AG04449 (cell line): ENCODE measurements around the gene DOCK1.

Experiments used
- CTCF ChIA-PET: fragments of 350-600 bp; formaldehyde crosslinking; extraction: SDS; loops from one replicate; lab custom pipeline; 2021; ENCODE audit warnings: antibody characterized with exemption; lab: Yijun Ruan, JAX
- POLR2A ChIA-PET: fragments of 400-600, 350-600 bp; formaldehyde crosslinking; extraction: SDS; loops from one replicate; lab custom pipeline; 2020; ENCODE audit warnings: antibody characterized with exemption, inconsistent platforms; lab: Yijun Ruan, JAX
- DNase-seq: peaks from one replicate; pipeline ENCODE4 v3.0.0-alpha.2; 2010; ENCODE audit warnings: low read depth, low spot score
- H3K4me3 ChIP-seq: 2 replicates; pipeline ENCODE4 v1.5.1; 2011; ENCODE audit warnings: low read depth, mild to moderate bottlenecking, control low read depth, low read length
- TF ChIP-seq, protein P1 (sequence below): IDR thresholded peaks from one replicate; pipeline ENCODE4 v1.5.1; 2011; ENCODE audit warnings: mild to moderate bottlenecking, moderate library complexity, low read length, control low read depth, inconsistent platforms; ENCODE audit not compliant: insufficient read depth; ENCODE audit errors: missing control alignments

The DOCK1 gene

DNA sequence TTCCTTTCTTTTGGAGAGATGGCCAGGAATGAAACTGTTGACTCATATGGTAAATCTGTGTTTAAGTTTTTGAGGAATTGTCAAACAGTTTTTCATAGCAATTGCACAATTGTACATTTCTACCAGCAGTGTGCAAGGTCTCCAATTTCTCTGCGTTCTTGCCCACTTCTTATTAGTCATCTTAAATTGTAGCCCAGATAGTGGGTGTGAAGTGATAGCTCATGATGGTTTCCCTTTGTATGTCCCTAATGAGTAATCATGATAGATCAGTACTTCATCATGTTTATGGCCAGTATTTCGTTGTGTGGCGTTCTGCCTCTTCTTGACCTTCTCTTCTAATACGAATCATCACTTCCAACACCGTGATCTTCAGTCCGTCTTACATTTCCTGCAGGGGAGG is 136.3 kb downstream of the DOCK1 start:
- ChIA-PET POLR2A (interaction anchor here (0.6 kb wide), 1 partner anchor 395 kb away, joined by 3 read pairs; no protein-coding TSS in a partner anchor), CTCF (no interaction called here)
- peak; percentile 75 for DNase-seq
- TF ChIP-seq, protein P1, sequence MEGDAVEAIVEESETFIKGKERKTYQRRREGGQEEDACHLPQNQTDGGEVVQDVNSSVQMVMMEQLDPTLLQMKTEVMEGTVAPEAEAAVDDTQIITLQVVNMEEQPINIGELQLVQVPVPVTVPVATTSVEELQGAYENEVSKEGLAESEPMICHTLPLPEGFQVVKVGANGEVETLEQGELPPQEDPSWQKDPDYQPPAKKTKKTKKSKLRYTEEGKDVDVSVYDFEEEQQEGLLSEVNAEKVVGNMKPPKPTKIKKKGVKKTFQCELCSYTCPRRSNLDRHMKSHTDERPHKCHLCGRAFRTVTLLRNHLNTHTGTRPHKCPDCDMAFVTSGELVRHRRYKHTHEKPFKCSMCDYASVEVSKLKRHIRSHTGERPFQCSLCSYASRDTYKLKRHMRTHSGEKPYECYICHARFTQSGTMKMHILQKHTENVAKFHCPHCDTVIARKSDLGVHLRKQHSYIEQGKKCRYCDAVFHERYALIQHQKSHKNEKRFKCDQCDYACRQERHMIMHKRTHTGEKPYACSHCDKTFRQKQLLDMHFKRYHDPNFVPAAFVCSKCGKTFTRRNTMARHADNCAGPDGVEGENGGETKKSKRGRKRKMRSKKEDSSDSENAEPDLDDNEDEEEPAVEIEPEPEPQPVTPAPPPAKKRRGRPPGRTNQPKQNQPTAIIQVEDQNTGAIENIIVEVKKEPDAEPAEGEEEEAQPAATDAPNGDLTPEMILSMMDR, result no peak
- no peak overlapping the region for H3K4me3 ChIP-seq

DNA sequence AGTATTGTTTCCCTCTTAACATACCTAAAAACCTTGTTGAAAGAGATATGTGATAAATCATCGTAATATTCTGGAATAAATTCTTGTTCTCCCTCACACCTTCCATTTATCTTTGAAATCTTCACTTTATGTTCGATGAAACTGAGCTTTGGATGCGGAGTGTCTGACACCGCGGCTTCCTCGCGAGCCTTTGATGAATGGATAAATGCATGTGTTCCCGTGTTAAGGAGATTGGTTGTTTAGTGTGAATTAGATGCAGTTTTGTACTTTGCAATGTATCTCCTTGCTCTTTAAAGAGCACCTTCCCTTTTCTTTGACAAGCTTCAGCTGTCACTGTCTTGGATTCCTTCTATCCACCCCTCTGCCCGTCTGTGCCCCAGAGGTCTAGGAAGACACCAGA is 138.1 kb downstream of the DOCK1 start:
- H3K4me3 ChIP-seq, result no peak overlapping the region
- DNase-seq, result no peak
- CTCF ChIA-PET, result no interaction called here
- TF ChIP-seq, protein P1, result no peak
- POLR2A ChIA-PET, result no interaction called here

DNA sequence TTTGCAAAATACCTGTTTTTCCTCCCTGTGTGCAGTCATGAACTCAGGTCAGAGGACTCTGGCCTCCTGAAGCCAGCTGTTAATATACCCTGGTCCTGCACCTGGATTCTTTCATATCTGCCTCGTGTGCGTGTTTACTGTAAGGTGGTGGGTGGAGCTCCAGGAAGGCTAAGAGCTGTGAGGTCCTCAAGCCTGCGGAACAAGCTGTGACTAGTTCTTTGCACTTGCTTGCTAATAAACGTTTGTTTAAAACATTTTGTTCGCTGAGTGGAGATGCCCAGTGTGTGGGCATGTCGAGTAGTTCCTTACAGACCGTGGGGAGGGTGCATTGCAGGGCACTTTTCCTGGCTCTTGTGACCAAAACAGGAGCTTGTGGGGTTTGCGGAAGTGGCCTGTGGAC is 139.0 kb downstream of the DOCK1 start:
- H3K4me3 ChIP-seq, result no peak overlapping the region
- TF ChIP-seq, protein P1, result no peak
- no peak for DNase-seq
- ChIA-PET POLR2A (no interaction called here), CTCF (no interaction called here)

DNA sequence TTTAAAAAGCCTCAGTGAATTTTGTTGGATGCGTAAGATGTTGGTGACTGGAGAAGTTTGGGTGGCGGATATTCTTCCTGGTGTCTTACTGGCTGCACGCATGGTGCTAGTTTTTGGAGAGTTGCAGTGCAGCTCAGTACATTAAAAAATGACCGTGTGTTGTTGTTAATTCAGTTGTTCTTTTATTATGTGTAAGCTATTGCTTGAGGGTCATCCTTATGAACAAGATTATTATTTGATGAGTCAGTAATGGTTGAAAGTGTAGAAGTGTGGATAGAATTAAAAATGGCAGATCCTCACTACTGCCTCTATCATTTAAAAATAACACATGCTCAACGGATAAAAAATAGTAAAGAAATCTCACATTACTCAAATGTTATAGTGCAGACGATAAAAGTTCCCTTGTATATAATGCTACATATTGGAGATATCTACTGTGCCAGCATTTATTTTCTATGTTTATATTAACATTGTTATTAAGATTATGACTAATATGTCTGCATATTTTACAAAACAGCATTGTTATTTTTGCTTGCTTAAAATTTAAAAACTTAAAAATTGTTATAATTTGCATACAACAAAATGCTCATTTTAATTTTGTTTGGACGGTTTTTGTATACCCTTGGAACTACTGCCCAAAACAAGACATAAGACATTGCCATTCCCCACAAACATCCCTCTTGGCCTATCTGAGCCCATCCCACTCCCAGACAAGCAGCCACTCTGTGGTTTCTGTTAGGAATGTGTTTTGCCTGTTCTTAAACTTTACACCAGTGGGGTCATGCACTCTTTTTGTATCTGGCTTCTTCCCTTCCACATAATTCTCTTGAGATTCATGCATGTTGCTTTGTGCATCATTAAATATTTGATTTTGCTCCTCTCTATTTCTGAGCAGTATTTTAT is 142.0 kb downstream of the DOCK1 start:
- ChIA-PET CTCF (no interaction called here), POLR2A (no interaction called here)
- no peak for DNase-seq
- no peak overlapping the region for H3K4me3 ChIP-seq
- TF ChIP-seq, protein P1, result no peak

DNA sequence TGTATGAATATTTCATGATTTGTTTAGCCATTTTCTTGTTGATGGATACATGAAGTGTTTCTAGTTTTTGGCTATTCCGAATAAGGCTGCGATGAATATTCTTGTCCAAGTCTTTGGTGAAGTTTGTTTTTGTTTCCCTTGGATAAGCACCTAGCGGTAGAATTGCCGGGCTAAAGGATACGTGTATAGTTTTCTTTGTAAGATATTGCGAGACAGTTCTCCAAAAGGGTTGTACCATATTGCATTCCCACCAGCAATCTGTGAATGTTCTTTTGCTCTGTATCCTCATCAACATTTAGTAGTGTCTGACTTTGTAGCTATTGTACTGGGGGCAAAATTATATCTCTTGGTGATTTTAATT is 142.6 kb downstream of the DOCK1 start:
- TF ChIP-seq, protein P1, result no peak
- CTCF ChIA-PET, result no interaction called here
- H3K4me3 ChIP-seq, result no peak overlapping the region
- POLR2A ChIA-PET, result no interaction called here
- no peak for DNase-seq

DNA sequence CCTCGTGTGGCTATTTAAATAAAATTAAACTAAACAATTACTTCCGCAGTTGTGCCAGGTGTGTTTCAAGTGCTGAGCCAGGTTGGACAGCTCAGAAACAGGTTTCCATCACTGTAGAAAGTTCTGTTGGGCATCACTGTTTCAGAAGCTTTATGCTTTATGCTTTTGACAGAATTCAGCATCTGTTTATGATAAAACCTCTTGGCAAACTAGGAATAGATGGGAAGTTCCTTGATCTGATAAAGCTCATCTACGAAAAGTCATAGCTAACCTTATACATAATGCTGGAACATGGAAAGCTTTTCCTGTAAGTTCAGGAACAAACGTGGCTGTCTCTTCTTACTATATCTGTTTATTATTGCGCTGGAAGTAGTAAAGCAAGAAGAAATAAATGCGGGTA is 143.4 kb downstream of the DOCK1 start:
- ChIA-PET POLR2A (no interaction called here), CTCF (no interaction called here)
- DNase-seq, result no peak
- TF ChIP-seq, protein P1, result no peak
- no peak overlapping the region for H3K4me3 ChIP-seq
